Glutamatergic neuron (in vitro differentiated cells): ENCODE measurements around the gene MAPK4. TPM values are rescaled to one million over a fixed set of nuclear protein-coding genes. Genes with fewer than 3 reads are reported as not detected.

ENCODE experiments used
- DNase-seq: peaks from one replicate; pipeline ENCODE4 v3.0.0; 2022
- H3K27ac Mint-ChIP-seq: one replicate; pipeline ENCODE4 v1.8.0; 2020; ENCODE audit warnings: mild to moderate bottlenecking, mixed read lengths, inconsistent platforms; ENCODE audit not compliant: unreplicated experiment
- H3K27me3 Mint-ChIP-seq: one replicate; pipeline ENCODE4 v1.8.0; 2020; ENCODE audit warnings: mild to moderate bottlenecking, moderate library complexity, mixed read lengths, inconsistent platforms; ENCODE audit not compliant: unreplicated experiment
- H3K36me3 Mint-ChIP-seq: one replicate; pipeline ENCODE4 v1.8.0; 2020; ENCODE audit warnings: mild to moderate bottlenecking, mixed read lengths, inconsistent platforms; ENCODE audit not compliant: unreplicated experiment
- H3K4me1 Mint-ChIP-seq: one replicate; pipeline ENCODE4 v1.8.0; 2020; ENCODE audit warnings: mild to moderate bottlenecking, low read depth, mixed read lengths, inconsistent platforms; ENCODE audit not compliant: unreplicated experiment
- H3K4me3 Mint-ChIP-seq: one replicate; pipeline ENCODE4 v1.8.0; 2020; ENCODE audit warnings: mild to moderate bottlenecking, mixed read lengths, inconsistent platforms; ENCODE audit not compliant: unreplicated experiment
- H3K9me3 Mint-ChIP-seq: one replicate; pipeline ENCODE4 v1.8.0; 2020; ENCODE audit warnings: mild to moderate bottlenecking, moderate library complexity, mixed read lengths, inconsistent platforms; ENCODE audit not compliant: unreplicated experiment
- CTCF ChIP-seq: fragments of 200-600 bp; sonication (generic); IDR thresholded peaks from one replicate; pipeline ENCODE4 v1.5.0; 2021; ENCODE audit not compliant: partially characterized antibody, unreplicated experiment
- total RNA-seq: library from RNA; stranded (reverse); fragmentation: NEBNext Ultra II Directional; extraction: Animal tissue kit (Norgen Biotek cat#: 25700); gene quantifications from one replicate; pipeline ENCODE4 v1.2.1, GENCODE V29; 2021; ENCODE audit not compliant: unreplicated experiment

Gene MAPK4
- total RNA-seq, 1 donor from 2014 or later: 13.1 TPM

- DNase-seq: no peak
- Mint-ChIP-seq H3K27ac (no peak overlapping the region), H3K27me3 (peaks cover 6% of the 10 kb centered on the region), H3K4me3 (no peak overlapping the region), H3K36me3 (no peaks in the 10 kb centered on the region), H3K4me1 (peaks cover 15% of the 10 kb centered on the region), H3K9me3 (peaks cover 5% of the 10 kb centered on the region)
- TF ChIP-seq CTCF: no peak
Observed at GRCh38 chr18:50659091-50660003, 99.5 kb downstream of the MAPK4 start.

- no peak overlapping the region for H3K27ac Mint-ChIP-seq
- H3K9me3 Mint-ChIP-seq: peaks cover 9% of the 10 kb centered on the region
- peaks cover 4% of the 10 kb centered on the region for H3K27me3 Mint-ChIP-seq
- H3K36me3 Mint-ChIP-seq: peaks cover 7% of the 10 kb centered on the region
- TF ChIP-seq CTCF: no peak
- no peak for DNase-seq
- no peak overlapping the region for H3K4me3 Mint-ChIP-seq
- H3K4me1 Mint-ChIP-seq: peaks cover 25% of the 10 kb centered on the region
Observed at GRCh38 chr18:50661013-50661412, 101.1 kb downstream of the MAPK4 start.

GRCh38 chr18:50662177-50662576 lies 102.3 kb downstream of the MAPK4 start:
- DNase-seq: no peak
- no peak overlapping the region for H3K4me3 Mint-ChIP-seq
- peaks cover 3% of the 10 kb centered on the region for H3K27me3 Mint-ChIP-seq
- no peak overlapping the region for H3K27ac Mint-ChIP-seq
- H3K9me3 Mint-ChIP-seq: peaks cover 7% of the 10 kb centered on the region
- peaks cover 31% of the 10 kb centered on the region for H3K4me1 Mint-ChIP-seq
- H3K36me3 Mint-ChIP-seq: peaks cover 7% of the 10 kb centered on the region
- TF ChIP-seq CTCF: peak; percentile 85

- Mint-ChIP-seq H3K27ac (peak overlapping the region; percentile 3), H3K4me1 (peaks cover 36% of the 10 kb centered on the region), H3K4me3 (peak overlapping the region; percentile 22), H3K36me3 (peaks cover 7% of the 10 kb centered on the region), H3K27me3 (peaks cover 2% of the 10 kb centered on the region), H3K9me3 (peaks cover 6% of the 10 kb centered on the region)
- no peak for TF ChIP-seq CTCF
- no peak for DNase-seq
Observed at GRCh38 chr18:50662775-50663383, 103.0 kb downstream of the MAPK4 start.
